Heart left ventricle (tissue), 13 donors: ENCODE measurements around the gene ACAN.

Source experiments
- CTCF ChIP-seq, 12 donors: fragments of 200-600 bp; sonication (generic) in 4 of 12; IDR thresholded peaks; one replicate each; pipeline versions ENCODE4 v1.5.0 to v1.8.0; 2018 to 2022; ENCODE audit warnings: antibody characterized with exemption in 12 of 12, mild to moderate bottlenecking in 5 of 12
- POLR2A ChIP-seq, 2 donors: fragments of 450-650 bp; IDR thresholded peaks; one replicate each; pipeline ENCODE4 v1.6.1; 2017; ENCODE audit warnings: antibody characterized with exemption in 2 of 2, mild to moderate bottlenecking in 2 of 2, moderate library complexity in 2 of 2
- donor health status: ischemic (EF 13 %, LVEDD 7.1; RV severe dilation, severe dysfunction).
- donor health status: DM: no; HTN: yes; CAD: no.
- donor health status: DM: no; HTN: no; CAD: no.
- donor health status: ischemic (EF 25% LVEDD 6.9; RV normal size, moderate dysfunction).
- donor health status: ischemic (EF 25% LVEDD 5.7; RV mildly dilated, moderate dysfunction).
- donor health status: ischemic (EF 35%, LVEDD 5.7; RV mildly dilated, moderate dysfunction).
- donor health status: nonischemic (EF 11% LVEDD 7.7; RV severe dilation, severe dysfunction).
- donor health status: DM: yes; HTN: yes; CAD: no.
- donor health status: PGD.
- donor health status: ischemic (EF 29% LVEDD 5.4; RV normal size, mild dysfunction).
- donor health status: nonischemic (EF 23%, LVEDD 6.1; RV moderate dilation, normal function).

GRCh38 chr15:88803920-88804247, 648 bp downstream of the ACAN start:
- TF ChIP-seq POLR2A (IDR thresholded peaks at IDR 0.05) (no peak), CTCF (IDR thresholded peaks at IDR 0.05) (no peak)
